Measurements from ENCODE around the gene EPHB3.
A peak's percentile ranks its signal among the peaks of the same experiment; 100 is the strongest.

EPHB3 gene

GRCh38 chr3:184582646-184583577, 21.3 kb downstream of the EPHB3 start:
- DNase-seq: peak; percentile 78
- Histone ChIP-seq H3K4me3 (ENCODE audit: low read depth, low read length) (peak overlapping the region; percentile 42), H3K27me3 (ENCODE audit: insufficient read depth, low read depth, severe bottlenecking) (no peaks in the 10 kb centered on the region), H3K27ac (peak overlapping the region; percentile 87), H3K36me3 (peaks cover 17% of the 10 kb centered on the region), H3K9me3 (ENCODE audit: severe bottlenecking) (no peaks in the 10 kb centered on the region)
- TF ChIP-seq, protein P1, sequence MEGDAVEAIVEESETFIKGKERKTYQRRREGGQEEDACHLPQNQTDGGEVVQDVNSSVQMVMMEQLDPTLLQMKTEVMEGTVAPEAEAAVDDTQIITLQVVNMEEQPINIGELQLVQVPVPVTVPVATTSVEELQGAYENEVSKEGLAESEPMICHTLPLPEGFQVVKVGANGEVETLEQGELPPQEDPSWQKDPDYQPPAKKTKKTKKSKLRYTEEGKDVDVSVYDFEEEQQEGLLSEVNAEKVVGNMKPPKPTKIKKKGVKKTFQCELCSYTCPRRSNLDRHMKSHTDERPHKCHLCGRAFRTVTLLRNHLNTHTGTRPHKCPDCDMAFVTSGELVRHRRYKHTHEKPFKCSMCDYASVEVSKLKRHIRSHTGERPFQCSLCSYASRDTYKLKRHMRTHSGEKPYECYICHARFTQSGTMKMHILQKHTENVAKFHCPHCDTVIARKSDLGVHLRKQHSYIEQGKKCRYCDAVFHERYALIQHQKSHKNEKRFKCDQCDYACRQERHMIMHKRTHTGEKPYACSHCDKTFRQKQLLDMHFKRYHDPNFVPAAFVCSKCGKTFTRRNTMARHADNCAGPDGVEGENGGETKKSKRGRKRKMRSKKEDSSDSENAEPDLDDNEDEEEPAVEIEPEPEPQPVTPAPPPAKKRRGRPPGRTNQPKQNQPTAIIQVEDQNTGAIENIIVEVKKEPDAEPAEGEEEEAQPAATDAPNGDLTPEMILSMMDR (IDR thresholded peaks at IDR 0.05; ENCODE audit: low read depth, low read length): no peak

DNA sequence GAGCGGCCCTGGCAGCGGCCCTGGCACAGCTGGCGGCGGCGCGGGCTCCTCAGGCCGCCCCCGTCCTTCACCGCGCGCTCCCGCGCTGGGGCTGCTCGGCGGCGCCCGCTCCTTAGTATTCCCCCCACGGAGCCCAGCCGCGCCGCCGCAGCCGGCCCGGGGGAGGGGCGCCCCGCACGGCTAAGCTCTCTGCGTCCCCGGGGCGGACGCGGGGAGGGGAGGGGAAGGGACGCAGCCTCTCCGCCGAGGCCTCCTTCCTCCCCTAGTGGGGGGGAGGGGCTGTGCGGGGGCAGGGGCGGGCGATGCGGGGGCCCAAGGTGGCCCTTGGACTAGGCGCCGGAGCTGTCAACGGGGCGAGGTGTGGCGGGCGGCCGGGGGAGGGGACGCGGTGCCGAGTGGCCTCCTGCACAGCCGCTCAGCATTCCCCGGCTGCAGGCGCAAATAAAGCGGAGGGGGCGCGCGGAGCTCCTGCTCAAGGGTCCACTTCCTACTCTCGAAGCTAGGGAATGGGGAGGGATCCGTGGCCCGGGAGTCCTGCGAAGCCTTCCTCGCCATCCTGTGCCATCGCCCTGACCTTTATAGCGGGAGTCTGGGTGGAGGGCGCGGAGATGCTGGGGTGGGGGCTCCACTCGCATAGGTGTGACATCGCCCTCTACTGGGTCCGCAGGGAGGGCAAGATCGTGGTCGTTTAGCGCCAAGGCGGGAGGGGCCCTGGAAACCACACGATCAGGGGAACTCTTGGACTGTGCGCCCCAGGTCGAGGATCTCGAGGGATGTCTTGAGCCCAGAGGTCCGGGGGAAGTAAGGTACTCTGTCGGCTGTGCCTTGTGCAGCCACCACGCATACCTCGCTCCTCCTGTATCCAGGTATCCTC, 22.2 kb downstream of the EPHB3 start:
- TF ChIP-seq, protein P1 (IDR thresholded peaks at IDR 0.05; ENCODE audit: low read depth, low read length): peak; percentile 74
- Histone ChIP-seq H3K27ac (peak overlapping the region; percentile 87), H3K27me3 (ENCODE audit: insufficient read depth, low read depth, severe bottlenecking) (no peaks in the 10 kb centered on the region), H3K4me3 (ENCODE audit: low read depth, low read length) (peak overlapping the region; percentile 42), H3K9me3 (ENCODE audit: severe bottlenecking) (no peaks in the 10 kb centered on the region), H3K36me3 (peaks cover 15% of the 10 kb centered on the region)
- DNase-seq: peak; percentile 85

DNA sequence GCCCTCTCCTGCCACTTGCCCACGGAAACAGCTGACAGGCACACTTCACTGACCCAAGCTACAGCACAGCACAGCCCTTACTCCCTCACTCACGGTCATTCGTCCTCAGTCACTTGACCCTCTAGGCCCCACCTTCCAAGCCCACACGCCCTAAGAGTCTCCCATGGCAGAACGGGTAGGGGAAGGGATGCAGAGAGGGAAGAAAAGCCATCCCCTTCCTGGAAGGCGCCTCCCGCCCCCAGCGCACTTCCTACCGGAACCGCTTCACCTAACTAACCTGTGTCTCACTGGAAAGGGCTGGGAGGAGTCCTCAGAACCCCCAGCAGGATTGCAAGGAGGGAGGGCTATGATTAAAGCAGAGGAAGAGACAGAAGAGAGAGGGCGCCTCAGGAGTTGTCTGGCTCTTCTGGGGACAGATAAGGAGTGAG, 22.9 kb downstream of the EPHB3 start:
- no peaks in the 10 kb centered on the region for H3K27me3 ChIP-seq (ENCODE audit: insufficient read depth, low read depth, severe bottlenecking)
- H3K27ac ChIP-seq: peak overlapping the region; percentile 87
- peak overlapping the region; percentile 42 for H3K4me3 ChIP-seq (ENCODE audit: low read depth, low read length)
- DNase-seq: peak; percentile 88
- no peaks in the 10 kb centered on the region for H3K9me3 ChIP-seq (ENCODE audit: severe bottlenecking)
- peaks cover 15% of the 10 kb centered on the region for H3K36me3 ChIP-seq
- TF ChIP-seq, protein P1 (IDR thresholded peaks at IDR 0.05; ENCODE audit: low read depth, low read length): peak; percentile 32; the same call in 1 of the 2 replicates

GRCh38 chr3:184585545-184585944, 24.0 kb downstream of the EPHB3 start:
- Histone ChIP-seq H3K27me3 (ENCODE audit: insufficient read depth, low read depth, severe bottlenecking) (no peaks in the 10 kb centered on the region), H3K27ac (peak overlapping the region; percentile 87), H3K36me3 (peaks cover 15% of the 10 kb centered on the region), H3K9me3 (ENCODE audit: severe bottlenecking) (no peaks in the 10 kb centered on the region), H3K4me3 (ENCODE audit: low read depth, low read length) (no peak overlapping the region)
- no peak for DNase-seq
- TF ChIP-seq, protein P1 (IDR thresholded peaks at IDR 0.05; ENCODE audit: low read depth, low read length): no peak

DNA sequence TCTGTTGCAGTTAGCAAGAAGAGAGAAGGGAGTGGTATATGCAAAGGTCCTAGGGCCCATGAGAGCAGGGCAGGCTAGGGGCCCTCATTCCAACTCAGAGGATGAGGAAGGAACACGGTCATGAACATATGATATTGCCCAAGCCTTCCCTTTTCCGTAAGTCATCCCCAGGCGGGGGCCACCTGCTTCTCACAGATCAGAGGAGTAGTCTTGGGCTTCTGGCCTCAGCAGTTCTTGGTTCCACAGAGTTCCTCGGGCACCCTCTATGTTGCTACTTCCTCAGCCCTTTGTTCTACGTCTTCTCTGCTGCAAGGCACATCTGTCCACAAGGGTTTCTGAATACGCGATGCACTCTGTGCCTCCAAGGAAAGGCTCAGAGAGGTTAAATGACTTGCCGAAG, 25.3 kb downstream of the EPHB3 start:
- no peak overlapping the region for H3K4me3 ChIP-seq (ENCODE audit: low read depth, low read length)
- H3K9me3 ChIP-seq (ENCODE audit: severe bottlenecking): no peaks in the 10 kb centered on the region
- DNase-seq: no peak
- TF ChIP-seq, protein P1 (IDR thresholded peaks at IDR 0.05; ENCODE audit: low read depth, low read length): no peak
- H3K36me3 ChIP-seq: peaks cover 6% of the 10 kb centered on the region
- no peak overlapping the region for H3K27ac ChIP-seq
- H3K27me3 ChIP-seq (ENCODE audit: insufficient read depth, low read depth, severe bottlenecking): no peaks in the 10 kb centered on the region

Measured in WERI-Rb-1 (cell line).